D341Med (cell line): ENCODE data around the gene C17orf113.

Experiments
- DNase-seq: peaks from one replicate; pipeline ENCODE4 v3.0.0; 2012; ENCODE audit warnings: low spot score

The C17orf113 gene

DNA sequence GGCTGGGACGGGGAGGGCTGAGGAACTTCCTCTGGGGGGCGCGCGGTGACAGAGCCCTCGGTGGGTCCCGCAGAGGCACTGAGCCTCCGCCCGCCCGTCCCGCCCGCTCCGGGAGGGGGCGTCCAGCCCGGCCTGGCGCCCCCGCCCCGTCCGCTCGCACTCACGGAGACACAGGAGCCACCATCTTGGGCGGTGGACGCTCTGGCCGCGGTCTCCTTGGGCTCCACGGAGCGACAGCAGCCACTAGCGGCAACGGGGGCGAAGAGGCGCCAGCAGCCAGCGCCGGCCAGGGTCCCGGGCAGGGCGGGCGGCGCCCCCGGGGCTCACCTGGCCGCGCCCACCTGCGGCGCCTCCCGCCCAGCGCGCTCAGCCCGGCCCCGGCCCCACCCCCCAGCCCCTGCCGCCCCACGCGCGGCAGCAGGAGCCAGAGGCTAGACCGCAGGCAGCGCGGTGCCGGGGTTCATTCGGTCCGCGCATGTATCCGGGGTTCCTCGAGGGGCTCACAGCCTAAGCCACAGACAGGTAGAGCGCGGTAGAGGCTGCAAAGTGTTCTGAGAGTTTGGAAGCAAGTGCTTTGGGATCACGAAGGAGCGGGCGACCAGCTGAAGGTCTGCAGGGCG lies at the start of gene C17orf113:
C17orf113 (minus strand) TSS at position 209 of the 620 bp plus-strand sequence. CDS start 7,225 bp downstream, outside the sequence.
- peak; percentile 95 for DNase-seq

DNA sequence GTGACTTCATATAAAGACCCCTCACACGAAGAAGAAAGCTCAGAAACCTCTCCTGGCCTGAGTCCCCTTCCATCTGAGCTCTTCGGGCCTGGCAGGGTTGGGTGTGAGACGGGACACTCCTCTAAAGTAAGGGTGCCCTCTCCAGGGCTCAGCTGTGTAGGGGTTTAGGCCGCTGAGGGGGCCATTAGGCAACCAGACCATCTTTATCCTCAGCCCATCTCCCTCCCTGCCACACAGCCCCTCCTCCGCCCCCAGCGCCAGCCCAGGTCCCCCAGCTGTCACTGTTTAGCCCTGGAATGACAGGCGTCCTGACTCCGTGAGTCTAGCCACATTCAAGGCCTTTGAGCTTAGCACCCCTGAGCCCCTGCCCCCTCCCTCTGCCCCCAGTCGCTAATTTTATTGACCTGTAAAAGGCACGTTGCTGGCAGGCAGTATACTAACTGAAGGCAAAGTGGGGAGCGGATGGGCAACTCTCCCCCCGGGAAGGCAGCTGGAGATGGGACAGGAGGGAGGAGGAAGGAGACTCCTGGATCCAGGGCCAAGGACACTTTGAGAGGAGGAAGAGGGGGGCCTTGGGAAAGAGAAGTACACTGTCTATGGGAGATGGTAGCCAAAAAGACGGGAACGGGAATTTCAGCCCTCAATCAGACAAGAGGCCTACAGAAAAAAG lies 48.5 kb upstream of the C17orf113 start:
- no peak for DNase-seq

DNA sequence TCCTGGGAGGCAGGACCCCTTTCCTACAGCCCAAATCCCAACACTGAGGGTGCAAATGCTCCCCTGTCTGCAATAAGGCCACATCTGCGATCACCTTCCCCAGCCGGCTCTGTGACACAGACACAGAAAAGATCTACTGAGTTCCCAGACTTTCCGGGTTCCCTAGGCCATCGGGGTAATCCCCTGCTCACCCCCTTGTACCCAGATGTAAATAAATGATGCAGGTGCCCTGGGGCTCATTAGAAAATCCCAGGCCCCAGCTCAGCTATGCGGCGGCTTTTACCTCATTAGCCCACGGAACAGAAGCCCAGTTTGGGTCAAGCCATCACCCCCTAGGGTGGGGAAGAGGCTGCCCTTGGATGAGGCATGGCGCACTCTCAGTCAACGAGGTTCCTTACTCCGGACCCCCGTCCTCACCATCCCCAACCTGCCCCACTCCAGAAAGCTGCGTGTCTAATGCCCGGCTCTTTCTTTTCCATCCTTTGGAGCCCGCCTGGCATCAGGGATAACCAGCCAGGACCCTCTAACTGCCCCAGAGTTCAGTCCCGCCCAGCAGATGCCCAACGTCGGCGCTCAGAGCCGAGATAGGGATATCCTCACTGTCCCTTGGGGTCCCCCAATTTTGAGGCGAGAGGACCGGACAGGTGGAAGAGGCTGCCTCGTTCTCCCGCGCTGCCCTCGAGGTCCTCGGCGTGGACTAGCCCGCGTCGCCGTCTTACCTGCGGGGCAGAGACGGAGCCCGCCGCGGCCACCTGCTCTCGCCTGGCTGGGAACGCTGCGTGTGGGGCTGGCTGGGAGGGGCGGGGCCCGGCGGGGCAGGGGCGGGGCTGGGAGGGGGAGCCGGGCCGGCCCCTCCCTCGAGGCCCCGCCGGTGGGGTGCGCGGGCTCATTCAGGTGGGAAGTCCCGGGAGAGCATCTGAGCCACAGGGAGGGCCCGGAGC lies 47.6 kb upstream of the C17orf113 start, which contains the start of gene ZNF385C:
ZNF385C (minus strand) TSS at position 783 of the 941 bp plus-strand sequence. CDS start 35,417 bp downstream, outside the sequence.
- no peak for DNase-seq

DNA sequence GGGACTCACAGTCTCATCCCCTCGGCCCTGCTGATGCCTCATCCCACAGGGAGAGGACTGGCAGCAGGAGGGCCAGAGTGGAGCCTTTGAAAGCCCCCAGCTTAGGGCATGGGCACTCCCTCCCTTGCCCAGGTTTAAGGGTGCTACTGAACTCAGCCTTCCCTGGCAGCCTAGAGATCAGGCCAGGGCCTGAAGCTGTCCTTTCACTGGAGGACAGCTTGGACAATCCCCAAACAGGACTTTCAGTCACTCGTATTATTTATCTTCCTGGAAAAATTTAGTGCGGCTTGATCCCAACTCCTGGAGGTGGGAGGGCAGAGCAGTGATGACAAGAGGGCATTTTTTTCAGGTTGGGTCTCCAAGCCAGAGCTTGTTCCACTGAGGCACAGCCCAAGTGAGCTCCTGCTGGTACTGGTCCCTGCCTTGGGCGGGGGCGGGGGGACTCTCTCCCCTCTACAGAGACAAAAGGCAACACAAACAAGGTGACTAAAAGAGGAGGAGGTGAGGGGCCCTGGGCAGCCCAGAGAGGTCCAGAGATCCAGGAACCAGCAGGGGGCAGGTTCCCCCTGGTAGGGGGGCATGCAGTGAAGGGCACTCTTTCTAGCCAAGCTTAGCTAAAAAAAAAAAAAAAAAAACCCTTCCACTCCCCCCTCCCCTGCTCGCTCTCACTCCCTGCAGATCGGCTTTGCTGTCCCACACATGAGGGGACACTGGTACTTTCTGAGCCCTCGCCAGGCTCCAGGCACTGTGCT lies 46.1 kb upstream of the C17orf113 start:
- no peak for DNase-seq

DNA sequence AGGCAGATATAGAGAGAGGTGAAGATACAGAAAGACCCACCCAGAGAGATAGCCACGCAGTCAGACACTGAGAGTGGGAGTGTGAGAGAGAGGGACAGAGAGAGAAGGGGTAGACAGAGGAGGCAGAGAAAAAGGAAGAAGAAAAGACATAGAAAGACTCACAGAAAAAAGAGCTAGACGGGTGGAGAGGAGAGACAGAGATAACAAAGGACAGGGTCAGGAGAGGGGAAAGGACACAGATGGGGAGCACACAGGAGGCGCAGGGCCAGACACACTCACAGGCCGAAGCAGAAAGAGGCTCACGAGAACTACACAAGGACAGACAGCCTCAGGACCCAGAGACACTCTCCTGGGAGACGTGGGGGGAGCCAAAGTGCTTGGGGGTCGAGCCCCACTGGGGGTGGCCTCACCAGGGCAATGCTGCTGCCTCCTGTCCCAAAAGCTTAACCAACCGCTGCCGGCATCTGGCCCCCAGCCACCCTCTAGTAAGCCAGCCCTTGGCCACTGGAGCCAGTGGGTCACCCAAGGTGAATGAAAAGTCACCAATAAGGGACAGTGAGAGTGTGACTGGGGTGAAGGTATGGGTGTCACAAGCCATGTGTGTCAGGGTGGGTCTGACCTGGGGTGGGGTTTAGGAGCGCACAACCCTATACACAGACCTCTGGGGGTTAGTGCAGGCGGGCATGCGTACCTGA lies 44.1 kb upstream of the C17orf113 start:
- DNase-seq: no peak

DNA sequence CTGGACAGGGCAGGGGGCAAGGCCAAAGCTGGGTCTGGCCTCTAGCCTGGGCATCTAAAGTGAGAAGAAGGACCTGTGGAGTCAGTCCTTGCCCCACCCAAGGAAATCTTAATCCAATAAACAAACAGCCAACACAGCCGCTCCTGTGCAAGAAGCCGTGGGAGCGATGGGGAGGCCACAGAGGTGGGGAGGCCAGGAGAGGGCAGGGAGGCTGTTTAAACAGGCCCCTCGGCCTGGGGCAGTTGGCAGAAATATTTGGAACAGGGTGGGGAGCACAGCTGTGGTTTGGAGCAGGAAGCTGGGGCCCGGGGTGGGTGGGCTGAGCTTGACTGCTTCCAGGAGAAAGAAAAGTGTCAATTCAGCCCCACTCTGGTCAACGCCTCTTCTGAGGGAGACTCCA lies 42.5 kb upstream of the C17orf113 start:
- DNase-seq: no peak

DNA sequence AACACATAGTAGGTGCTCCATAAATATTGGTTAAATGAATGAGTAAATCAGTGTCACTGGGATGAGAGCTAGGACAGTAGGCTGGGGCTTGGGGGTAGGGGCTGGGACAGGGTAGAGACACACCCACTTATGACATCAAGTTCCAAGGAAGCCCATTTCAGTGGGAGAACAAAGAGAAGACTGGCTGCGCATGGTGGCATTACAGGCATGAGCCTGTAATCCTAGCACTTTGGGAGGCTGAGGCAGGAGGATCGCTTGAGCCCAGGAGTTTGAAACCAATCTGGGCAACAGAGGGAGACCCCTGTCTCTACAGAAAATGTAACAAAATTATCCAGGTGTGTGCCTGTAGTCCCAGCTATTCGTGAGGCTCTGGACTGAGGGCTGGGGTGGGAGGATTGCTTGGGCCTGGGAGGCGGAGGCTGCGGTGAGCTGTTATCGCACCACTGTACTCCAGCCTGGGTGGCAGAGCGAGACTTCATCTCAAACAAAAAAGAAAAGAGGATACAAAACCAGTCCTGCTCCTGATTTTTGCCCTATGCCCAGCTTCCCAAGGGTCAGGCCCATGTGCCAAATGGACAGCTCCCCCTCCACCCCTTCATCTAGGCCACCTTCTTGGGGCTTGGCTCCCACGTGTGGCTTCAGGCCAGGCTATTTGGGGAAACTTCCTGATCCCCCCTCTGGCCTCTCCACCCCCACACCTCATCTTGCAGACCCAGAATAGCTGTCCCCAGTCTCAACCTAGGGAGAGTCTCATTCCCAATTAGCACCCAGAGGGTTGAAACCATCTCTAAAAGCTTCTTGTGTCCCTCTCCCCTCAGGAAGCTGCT lies 40.8 kb upstream of the C17orf113 start:
- no peak for DNase-seq

DNA sequence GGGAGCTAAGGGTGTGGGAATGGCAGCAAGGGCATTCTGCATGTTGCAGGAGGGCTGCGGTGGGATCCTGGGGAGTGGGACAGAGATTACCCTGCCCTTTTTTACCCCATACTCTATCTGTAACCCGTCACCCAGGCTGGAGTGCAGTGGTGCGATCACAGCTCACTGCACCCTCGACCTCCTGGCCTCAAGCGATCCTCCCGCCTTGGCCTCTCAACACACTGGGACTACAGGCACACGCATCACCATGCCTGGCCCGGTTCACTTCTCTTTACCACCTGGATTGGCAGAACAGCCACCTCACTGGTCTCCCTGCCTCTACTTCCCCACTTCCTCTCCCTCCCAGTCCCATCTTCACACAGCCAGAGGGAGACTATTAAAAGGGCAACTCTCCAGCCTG lies 38.3 kb upstream of the C17orf113 start:
- no peak for DNase-seq

DNA sequence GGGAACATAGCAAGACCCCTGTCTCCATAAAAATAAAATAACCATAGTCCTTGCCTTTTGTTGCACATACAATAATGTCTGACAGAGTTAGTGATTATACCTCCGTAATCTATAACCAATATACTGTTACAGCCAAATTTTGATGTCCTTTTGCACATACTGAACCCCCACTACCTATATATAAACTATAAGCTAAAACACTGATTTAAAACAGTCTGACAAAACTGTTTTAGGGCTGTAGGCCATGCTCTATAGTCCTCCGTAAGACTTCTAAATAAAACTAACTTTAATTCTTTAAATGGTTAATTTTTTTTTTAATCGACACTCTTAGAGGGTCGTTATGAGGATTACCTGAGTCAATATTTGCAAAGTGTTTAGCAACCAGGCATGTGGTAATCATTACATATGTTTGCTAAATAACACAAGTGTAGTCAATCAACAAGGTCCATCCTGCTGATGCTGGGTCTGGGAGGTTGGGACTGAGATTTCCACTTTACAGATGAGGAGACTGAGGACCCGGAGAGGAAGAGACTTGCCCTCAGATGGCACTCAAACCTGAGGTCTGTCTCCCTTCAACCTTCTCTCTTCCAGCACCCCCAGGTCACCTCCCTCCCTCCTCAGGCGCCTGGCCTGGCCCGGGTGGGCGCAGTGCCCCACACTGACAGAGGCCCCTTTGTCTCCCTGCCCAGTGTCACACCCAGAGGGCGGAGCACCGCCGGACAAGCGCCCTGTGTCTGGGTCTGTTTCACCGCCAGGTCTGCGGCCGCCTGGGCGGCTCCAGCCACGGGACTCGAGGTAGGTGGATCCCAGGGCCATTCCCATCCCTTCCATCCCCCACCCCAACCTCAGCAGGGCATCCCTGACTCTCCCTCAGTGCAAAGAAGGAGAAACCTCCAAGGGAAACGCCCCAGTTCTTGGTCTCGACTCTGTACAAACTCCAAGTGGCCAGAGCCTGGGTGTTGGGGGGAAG lies 37.6 kb upstream of the C17orf113 start:
- no peak for DNase-seq

DNA sequence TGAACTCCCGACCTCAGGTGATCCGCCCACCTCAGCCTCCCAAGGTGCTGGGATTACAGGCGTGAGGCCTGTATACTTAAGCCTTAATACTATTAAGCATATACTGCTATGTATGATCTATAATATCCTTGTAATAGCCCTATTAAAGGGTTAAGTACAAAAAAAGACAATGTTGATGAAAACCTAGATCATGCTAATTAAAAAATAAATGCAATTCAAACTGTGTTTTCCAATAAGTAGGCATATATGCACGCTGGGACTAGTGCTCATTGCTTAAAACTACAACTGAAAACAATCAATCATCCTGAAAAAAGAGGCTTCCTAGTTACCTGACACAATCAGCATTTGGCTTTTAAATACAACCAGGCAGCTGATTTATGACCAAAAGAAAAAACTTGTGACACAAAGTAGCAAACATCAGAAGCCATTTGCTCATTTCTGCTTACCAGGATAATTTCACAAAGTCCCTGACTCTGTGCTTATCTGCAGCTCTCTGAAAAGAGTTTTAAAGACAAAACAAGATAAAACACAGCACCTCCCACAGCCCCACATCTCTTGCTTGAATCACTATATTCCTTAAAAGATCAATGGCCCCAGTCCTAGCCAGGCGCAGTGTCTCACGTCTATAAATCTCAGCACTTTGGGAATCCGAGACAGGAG lies 36.8 kb upstream of the C17orf113 start:
- no peak for DNase-seq

DNA sequence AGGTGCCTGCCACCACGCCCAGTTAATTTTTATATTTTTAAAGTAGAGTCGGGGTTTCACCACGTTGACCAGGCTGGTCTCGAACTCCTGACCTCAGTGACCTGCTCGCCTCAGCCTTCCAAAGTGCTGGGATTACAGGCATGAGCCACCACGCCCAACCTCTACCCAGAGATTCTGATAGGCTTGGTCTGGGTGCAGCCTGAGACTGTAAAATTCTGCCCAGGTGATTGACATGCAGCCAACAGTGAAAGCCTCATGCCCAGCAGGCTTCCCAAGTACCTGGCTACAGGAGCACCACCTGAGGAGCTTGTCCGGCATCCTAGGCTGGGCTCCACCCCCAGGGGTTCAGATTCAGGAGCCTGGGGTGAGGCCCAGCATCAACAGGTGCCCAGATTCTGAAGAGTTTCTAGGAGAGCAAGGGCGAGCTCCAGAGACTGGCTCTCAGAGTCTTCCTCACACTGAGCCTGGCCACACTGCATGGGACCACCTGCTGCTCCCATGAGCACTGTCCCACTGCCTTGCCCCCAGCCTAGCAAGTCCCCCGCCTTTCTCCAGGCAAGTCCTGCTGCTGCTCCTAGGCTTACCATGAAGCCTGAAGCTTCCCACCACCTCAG lies 31.2 kb upstream of the C17orf113 start:
- DNase-seq: no peak

DNA sequence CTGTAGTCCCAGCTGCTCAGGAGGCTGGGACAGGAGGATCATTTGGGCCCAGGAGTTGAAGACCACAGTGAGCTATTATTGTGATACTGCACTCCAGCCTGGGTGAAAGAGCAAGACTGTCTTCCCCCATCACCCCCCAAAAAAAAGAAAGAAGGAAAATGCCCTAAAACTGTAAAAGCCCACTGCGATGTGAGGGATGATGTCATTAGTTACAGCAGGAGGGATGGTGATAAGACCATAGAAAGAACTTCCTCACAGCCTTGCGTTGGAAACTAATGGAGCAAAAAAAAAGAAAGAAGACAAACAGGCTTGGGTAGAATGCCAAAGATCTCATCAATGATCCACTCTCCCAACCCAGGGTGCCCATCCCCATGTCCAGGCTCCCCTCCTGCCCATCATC lies 29.1 kb upstream of the C17orf113 start:
- DNase-seq: no peak

DNA sequence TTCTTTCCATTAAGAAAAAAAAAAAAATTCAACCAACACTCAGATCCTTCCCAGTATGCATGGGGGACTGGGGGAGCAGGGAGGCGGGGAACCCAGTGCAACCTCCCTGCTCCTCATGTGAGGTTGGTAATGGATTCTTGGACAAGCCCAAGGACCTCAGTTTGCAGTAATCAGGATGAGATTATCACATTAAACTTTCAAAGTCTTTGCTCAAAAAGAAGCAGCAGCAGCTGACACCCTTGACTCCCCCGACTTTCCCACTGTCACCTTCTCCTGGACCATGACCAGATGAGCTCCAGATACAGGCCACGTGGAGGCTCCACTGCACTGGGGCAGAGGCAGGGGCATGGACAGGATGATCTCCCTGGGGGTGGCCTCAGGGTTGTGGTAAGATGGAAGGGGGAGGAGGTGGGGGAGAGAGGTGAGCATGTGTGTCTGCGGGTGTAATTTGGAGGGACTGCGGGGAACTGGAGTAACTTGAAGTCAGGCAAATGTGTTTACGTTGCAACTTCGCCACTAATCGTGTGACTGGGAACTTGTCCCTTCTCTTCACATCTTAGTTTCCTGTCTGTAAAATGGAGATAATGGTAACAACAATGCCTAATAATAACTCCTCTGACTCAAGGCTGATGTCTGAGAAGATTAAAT lies 28.1 kb upstream of the C17orf113 start:
- DNase-seq: no peak

DNA sequence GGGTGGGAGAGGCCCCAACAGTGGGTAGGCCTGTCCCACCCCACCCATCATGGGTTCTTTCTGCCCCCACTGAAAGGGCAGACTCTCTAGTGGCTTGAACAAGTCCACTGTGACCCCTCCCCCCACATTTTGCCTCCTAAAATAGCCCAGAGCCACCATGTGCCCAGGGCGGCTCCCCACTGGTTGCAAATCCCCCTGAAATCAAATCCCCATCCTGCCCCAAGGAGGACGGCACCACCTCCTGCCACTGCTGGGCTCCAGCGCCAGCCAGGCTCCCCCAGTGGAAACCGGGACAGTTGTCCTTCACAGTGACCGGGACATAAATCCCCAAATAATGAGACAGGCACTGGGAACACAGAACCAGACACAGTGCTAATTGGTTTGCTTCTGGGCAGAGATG lies 27.4 kb upstream of the C17orf113 start:
- no peak for DNase-seq

DNA sequence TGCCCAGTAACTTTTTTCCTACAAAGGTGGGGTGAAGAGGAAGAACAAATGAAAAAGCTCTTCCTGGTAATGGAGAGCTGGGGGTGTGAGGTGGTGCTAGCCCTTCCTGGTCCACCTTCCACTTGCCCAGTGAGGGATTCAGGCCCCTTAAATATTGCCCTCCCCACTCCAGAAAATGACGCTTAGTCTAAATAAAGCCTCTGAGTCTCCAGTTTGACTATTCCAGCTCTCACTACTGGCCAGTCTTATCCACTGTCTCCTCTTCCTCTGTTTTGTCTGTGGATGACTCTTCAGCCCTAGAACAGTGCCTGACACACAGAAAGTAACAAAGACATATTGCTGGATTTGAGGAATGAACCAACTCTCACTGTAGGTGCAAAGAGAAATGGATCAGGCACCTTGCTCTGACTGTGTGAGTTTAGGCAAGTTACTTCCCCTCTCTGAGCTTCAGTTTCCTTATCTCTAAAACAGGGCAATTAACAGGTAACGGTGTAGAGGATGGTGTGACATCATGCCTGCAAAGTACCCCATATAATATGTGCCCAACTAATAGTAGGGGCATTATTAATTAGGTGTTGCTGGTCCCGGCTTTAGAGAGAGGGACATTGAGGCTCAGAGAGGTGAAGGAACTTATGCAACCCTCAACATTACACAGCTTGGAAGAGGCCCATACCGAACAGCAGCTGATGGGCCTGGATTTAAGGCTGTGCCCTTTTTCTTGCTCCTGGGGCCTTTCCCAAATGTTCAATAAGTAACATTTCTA lies 26.6 kb upstream of the C17orf113 start:
- no peak for DNase-seq

DNA sequence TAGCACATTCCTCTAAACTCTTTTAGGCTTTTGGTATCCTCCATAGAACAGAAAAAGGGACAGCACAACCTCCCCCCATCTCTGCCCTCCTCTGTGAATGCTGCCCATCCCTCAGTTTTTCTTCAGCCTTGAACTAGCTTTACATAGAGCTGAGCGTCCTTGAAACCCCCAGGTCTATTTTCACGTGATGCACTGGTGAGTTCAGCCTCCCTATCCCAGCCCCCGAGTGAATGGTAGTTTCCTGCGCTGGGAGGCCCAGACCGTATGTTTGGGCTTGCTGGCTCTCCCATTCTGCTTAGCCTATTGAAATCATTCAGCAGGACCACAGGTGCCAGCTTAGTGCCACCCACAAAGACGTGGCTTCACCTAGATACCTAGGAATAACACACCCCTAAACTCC lies 25.4 kb upstream of the C17orf113 start:
- no peak for DNase-seq
